LNCAP (cell line): ENCODE data around the gene CLEC20A.
A peak's percentile ranks its signal among the peaks of the same experiment; 100 is the strongest.

Experiments
- CTCF ChIP-seq: fragments of 450-650 bp; IDR thresholded peaks from 2 replicates; pipeline ENCODE4 v1.5.1; 2017; ENCODE audit warnings: mild to moderate bottlenecking

Gene CLEC20A

GRCh38 chr1:178502856-178503255 lies 6.1 kb upstream of the CLEC20A start:
- TF ChIP-seq CTCF = no peak

- TF ChIP-seq CTCF = no peak
Measured at GRCh38 chr1:178502330-178502714, 5.6 kb upstream of the CLEC20A start.

- peak; percentile 97 for TF ChIP-seq CTCF
Measured at GRCh38 chr1:178501705-178502329, 5.1 kb upstream of the CLEC20A start.

GRCh38 chr1:178500936-178501554 lies 4.3 kb upstream of the CLEC20A start:
- TF ChIP-seq CTCF = no peak

- no peak for TF ChIP-seq CTCF
Measured at GRCh38 chr1:178500091-178500770, 3.5 kb upstream of the CLEC20A start.

- TF ChIP-seq CTCF = no peak
Measured at GRCh38 chr1:178498896-178499675, 2.3 kb upstream of the CLEC20A start.

- no peak for TF ChIP-seq CTCF
Measured at GRCh38 chr1:178497903-178498478, 1.2 kb upstream of the CLEC20A start.
